NCI-H510A (cell line): ENCODE results near the gene ETNPPL.

Experiments used
- DNase-seq: peaks from one replicate; lab custom pipeline; 2025; lab: John Stamatoyannopoulos, UW

Gene ETNPPL

GRCh38 chr4:108762559-108763225 is at the start of gene ETNPPL:
Gene ETNPPL, minus strand, starts transcription at chr4:108763053. Its CDS starts 155 bp downstream, at chr4:108762898.
- DNase-seq, result no peak

GRCh38 chr4:108811486-108811885 is 48.6 kb upstream of the ETNPPL start:
- no peak for DNase-seq

GRCh38 chr4:108810087-108810486 is 47.2 kb upstream of the ETNPPL start:
- DNase-seq, result no peak

GRCh38 chr4:108804648-108805273 is 41.9 kb upstream of the ETNPPL start:
- no peak for DNase-seq

- no peak for DNase-seq
Observed at GRCh38 chr4:108799306-108799705, 36.5 kb upstream of the ETNPPL start.

GRCh38 chr4:108796173-108796572 is 33.3 kb upstream of the ETNPPL start:
- DNase-seq, result no peak

GRCh38 chr4:108795733-108796132 is 32.9 kb upstream of the ETNPPL start:
- no peak for DNase-seq

GRCh38 chr4:108794136-108794535 is 31.3 kb upstream of the ETNPPL start:
- DNase-seq, result no peak

- DNase-seq, result no peak
Observed at GRCh38 chr4:108793415-108793814, 30.6 kb upstream of the ETNPPL start.

- no peak for DNase-seq
Observed at GRCh38 chr4:108788731-108789130, 25.9 kb upstream of the ETNPPL start.

- no peak for DNase-seq
Observed at GRCh38 chr4:108787724-108788123, 24.9 kb upstream of the ETNPPL start.

GRCh38 chr4:108787106-108787505 is 24.3 kb upstream of the ETNPPL start:
- DNase-seq, result no peak

GRCh38 chr4:108786351-108786750 is 23.5 kb upstream of the ETNPPL start:
- no peak for DNase-seq

- no peak for DNase-seq
Observed at GRCh38 chr4:108783665-108784463, 21.0 kb upstream of the ETNPPL start.

- DNase-seq, result no peak
Observed at GRCh38 chr4:108779958-108780357, 17.1 kb upstream of the ETNPPL start.

- DNase-seq, result no peak
Observed at GRCh38 chr4:108777388-108777787, 14.5 kb upstream of the ETNPPL start.

- DNase-seq, result no peak
Observed at GRCh38 chr4:108775921-108776320, 13.1 kb upstream of the ETNPPL start.

GRCh38 chr4:108774809-108775530 is 12.1 kb upstream of the ETNPPL start:
- DNase-seq, result no peak

GRCh38 chr4:108772402-108772801 is 9.5 kb upstream of the ETNPPL start:
- DNase-seq, result no peak

GRCh38 chr4:108766058-108766457 is 3.2 kb upstream of the ETNPPL start:
- no peak for DNase-seq

- DNase-seq, result no peak
Observed at GRCh38 chr4:108763986-108764385, 1.1 kb upstream of the ETNPPL start.

GRCh38 chr4:108763226-108763593 is 357 bp upstream of the ETNPPL start:
- no peak for DNase-seq
